ENCODE data around the gene SENP2.
"Not testable (repeated sequence)": the region's sequence is repeated elsewhere in the genome, so short reads cannot be mapped to it uniquely, and the experiment has no call there.

Gene SENP2

DNA sequence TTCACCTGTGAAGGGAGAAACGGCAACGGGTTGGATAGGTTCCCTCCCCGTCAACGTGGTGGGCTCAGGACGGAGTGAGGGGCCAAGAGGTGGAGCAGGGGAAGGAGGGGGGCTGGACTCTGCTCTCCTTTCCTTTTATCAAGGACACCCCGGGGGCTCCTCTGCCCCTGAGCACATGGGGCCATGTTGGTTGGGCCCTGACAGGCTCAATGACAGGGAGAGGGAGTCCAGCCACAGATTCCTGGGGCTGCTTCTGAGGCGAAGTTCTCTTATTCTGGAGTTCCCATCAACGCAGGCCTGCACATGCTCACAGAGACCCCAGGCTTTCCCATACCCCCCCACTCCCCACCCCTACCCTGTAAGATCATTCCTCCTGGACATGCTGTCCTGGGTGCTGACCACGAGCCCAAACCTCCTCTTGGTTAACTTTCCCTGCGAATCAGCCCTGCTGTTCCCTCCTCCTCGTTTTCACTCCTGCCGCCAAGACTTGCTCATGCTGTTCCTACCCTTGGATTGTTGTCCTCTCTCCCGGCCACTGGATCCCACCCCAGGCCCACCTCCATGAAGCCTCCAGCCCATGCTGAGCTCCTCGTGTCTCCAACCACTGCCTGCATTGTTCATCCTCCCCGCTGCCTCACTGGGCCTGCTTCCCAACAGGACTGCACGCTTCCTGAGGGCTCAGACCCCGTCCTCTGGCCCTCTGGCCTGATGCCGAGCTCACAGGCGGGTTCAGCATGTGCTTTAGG lies 61.2 kb downstream of the SENP2 start:
- no peak for DNase-seq (ENCODE audit: low spot score)

DNA sequence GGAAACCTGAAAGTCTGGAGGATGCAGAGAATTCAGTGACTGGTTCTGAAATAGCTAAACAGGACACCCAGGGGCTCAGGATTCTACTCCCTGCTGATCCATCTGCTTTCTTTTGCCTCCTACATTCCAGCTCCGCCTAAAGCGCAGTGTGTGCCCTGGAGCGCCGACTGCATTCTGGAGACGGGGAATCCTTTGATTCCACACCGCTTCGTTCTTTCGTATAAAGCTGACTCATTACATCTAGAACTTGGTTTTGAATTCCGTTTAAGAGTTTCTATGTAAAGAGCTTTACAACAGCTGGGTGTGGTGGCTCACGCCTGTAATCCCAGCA lies 61.8 kb downstream of the SENP2 start:
- DNase-seq (ENCODE audit: low spot score): no peak

DNA sequence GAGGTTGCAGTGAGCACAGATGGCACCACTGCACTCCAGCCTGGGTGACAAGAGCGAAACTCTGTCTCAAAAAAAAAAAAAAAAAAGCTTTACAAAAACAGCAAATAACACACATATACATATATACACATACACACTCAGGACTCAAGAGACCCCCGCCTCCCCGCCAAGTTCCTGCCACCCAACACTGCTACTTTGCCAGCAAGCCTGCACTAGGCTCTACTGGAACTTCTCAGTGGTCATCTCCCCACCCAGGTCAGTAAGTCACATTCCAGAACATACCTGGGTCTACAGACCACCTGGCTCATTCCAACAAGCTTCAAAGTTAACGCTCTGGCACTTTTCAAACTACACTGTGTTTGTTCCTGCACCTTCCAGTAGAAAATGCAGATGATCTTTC lies 62.3 kb downstream of the SENP2 start:
- DNase-seq (ENCODE audit: low spot score): no peak

DNA sequence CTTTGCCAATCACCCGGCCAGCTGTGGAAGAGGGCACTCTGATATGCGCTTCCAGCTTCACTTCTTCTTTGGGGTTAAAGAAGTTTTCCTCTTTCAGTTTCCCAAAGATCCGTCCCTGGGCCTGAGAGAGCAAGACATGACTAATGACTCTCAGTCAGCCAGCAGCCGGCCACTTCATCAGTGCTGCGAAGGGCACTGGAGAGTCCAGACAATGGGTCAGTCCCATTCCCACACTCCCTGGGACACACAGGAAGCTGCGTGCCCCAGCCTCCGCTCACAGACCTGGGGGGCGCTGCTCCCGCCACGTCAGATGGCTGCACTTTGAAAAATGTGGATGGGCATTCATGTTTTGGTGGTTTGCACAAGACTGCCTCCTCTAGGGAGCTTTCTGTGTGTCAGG lies 63.3 kb downstream of the SENP2 start:
- no peak for DNase-seq (ENCODE audit: low spot score)

GRCh38 chr3:185651971-185652370 lies 65.9 kb downstream of the SENP2 start:
- DNase-seq (ENCODE audit: low spot score): no peak

GRCh38 chr3:185653949-185654757 lies 68.1 kb downstream of the SENP2 start:
- no peak for DNase-seq (ENCODE audit: low spot score)

- no peak for DNase-seq (ENCODE audit: low spot score)
Observed at GRCh38 chr3:185654758-185655145, 68.7 kb downstream of the SENP2 start.

GRCh38 chr3:185655426-185656320 lies 69.6 kb downstream of the SENP2 start:
- DNase-seq (ENCODE audit: low spot score): no peak

- DNase-seq (ENCODE audit: low spot score): no peak
Observed at GRCh38 chr3:185656321-185656840, 70.3 kb downstream of the SENP2 start.

GRCh38 chr3:185657211-185657610 lies 71.1 kb downstream of the SENP2 start:
- no peak for DNase-seq (ENCODE audit: low spot score)

DNA sequence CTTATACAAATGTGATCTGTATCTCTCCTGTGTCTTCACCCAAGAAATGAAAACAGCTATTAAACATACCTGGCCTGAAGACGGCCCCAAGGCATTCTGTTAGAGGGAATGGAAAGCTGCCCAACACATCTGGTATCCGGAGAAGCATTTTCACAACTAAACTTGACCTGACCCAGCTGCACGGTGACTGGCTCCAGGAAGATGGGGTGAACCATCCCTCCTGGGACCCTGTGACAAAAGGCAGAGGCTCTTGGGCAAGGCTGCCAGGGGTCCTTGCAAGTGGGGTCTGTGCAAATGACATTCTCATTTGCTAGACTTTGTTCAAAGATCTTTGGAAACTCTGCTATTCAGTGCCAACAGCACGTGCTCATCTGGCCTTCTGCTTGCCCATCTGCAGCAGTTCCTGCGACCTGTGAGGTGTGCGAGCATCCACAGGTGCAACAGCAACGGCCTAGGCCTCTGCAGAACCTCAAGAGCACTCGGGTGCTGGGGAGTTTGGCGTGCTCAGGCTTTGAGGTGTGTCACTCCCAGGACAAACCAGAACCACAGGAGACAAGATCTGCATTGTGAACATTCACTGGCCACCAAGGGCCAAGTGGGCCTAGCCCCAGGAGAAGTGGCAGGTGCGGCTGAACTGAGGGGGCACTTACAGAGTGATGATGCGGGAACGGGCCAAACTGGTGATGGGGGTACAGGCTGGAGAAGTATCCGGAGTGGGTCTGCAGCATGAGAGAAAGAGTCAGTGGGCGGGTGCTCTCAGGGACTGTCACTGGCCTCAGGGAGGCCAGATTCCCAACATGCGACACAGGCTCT lies 71.8 kb downstream of the SENP2 start:
- DNase-seq (ENCODE audit: low spot score): no peak

GRCh38 chr3:185658504-185658912 lies 72.4 kb downstream of the SENP2 start:
- no peak for DNase-seq (ENCODE audit: low spot score)

GRCh38 chr3:185658943-185659342 lies 72.8 kb downstream of the SENP2 start:
- no peak for DNase-seq (ENCODE audit: low spot score)

DNA sequence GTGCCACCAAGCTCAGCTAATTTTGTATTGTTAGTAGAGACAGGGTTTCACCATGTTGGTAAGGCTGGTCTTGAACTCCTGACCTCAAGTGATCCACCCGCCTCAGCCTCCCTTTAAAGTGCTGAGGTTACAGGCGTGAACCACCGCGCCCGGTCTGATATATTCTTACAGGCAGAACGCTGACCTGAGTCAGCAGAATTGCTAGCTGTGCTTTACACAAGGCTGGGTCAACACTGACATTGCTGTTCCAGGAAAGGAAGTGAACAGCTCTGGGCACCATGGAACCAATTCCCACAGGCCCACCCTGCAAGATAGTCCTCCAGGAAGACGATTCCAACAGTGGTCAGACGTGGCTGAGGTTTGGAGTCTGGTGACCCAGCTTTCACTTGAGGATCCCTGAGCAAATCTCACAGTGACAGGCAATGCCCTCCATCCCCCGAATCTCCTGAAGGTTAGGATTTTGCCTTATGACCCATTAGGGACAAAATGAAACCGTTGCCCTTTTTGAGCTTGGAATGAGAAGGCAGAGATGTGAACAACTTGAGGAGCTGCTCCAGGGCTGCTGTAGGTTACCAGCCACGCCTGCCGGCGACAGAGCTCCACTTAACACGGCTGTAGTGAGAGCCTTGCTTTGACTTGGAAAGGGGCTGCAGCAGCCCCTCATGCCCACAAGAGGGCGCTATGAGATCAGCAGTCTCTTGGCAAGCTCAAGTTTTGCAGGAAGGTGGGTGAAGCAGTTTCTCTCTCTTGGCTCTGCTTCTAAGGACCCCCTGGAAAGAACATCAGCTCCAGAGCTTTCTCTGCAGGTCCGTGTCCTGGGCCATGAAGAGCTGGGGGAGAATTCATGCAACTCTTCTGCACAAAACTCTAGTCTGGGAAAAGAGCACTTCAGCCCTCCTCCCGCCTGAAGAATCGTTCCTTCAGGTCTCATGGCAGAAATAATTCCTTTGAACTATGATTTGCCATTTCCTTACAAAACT lies 74.1 kb downstream of the SENP2 start:
- peak; percentile 75 for DNase-seq (ENCODE audit: low spot score)

DNA sequence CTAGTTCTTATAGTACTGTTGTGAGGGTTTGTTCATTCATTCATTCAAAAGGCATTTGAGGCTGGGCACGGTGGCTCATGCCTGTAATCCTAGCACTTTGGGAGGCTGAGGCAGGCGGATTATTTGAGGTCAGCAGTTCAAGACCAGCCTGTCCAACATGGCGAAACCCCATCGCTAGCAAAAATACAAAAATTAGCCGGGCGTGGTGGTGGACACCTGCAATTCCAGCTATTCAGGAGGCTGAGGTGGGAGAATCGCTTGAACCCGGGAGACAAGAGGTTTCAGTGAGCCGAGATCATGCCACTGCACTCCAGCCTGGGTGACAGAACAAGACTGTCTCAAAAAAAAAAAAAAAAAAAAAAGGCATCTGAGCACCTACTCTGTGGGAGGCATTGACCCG lies 75.2 kb downstream of the SENP2 start:
- DNase-seq (ENCODE audit: low spot score): not testable (repeated sequence)

- DNase-seq (ENCODE audit: low spot score): no peak
Observed at GRCh38 chr3:185661772-185662171, 75.7 kb downstream of the SENP2 start.

DNA sequence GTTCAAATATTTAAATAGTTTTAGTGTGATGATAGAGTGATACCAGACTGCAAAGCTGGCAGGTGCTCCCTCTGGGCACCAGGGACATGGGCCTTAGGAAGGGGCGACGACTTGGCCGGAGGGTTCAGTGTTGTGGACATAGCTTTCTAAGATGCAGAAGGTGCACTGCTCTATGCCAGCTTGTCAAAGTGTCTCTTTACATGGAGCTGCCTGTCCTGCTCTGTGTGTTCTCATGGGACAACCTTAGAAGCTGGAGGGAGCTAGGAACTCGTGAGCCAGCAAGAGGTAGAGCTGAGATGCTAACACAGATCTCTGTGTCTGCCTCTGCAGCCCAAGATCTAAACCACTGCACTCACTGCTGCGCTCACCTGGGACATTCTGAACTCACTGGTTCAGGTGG lies 77.8 kb downstream of the SENP2 start:
- DNase-seq (ENCODE audit: low spot score): no peak

DNA sequence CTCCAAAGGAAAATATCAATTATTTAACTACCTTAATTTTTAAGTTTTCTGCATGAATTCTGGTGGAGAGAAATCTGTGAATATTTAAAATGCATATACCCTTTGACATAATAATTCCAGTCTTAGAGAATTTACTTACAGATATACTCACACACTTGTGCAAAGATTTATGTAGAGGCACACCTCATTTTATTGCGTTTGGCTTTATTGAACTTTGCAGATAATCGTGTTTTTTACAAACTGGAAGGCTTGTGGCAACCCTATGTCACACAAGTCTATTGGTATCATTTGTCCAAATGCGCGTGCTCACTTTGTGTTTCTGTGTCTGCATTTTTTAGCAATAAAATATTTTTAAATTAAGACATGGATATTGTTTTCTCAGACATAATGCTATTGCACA lies 81.5 kb downstream of the SENP2 start:
- DNase-seq (ENCODE audit: low spot score): no peak

DNA sequence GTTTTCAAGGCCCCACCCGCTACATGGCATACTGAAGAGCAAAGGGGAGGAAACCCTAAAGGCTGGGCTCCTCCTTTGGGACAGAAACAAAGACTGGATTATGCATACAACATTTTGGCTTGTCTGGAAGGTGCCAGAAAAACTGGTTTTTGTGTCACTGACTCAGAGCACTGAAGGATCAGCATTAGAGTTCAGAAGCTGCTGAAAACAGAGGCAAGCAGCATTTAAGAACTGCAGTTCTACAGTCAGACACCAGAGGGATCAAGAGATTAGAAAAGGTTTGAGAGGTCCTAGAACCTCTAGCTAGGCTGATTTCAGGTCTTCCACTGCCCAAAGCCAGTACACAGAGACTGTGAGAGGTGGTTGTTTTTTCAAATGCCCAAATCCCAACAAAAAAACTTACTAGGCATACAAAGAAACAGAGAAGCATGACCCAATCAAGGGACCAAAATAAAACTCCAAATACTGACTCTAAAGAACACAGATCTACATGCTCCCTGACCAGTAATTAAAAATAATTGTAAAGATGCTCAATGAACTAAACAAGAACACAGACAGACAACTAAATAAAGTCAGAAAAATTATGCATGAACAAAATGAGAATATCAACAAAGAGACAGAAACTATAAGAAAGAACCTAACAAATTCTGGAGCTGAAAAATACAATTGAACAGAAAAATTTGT lies 91.2 kb downstream of the SENP2 start:
- DNase-seq (ENCODE audit: low spot score): peak; percentile 73

- no peak for DNase-seq (ENCODE audit: low spot score)
Observed at GRCh38 chr3:185678027-185678426, 91.9 kb downstream of the SENP2 start.
